A549 (cell line): Measurements from ENCODE around the gene NACC2. TPM values are rescaled to one million over a fixed set of nuclear protein-coding genes. Genes with fewer than 3 reads are reported as not detected.
A peak's percentile ranks its signal among the peaks of the same experiment; 100 is the strongest.

Source experiments
- ATAC-seq, 2 experiments: fragments of 200-7000 bp in 1 of 2; fragments of >200 bp in 1 of 2; cut with Nextera tagmentation in 1 of 2; cut with Tn5 transposase in 1 of 2; 3 replicates each; pipeline versions ENCODE4 v1.8.0 to v1.9.1; 2018 to 2020; ENCODE audit warnings: mild to moderate bottlenecking in 1 of 2, moderate library complexity in 1 of 2
- CTCF ChIA-PET: fragments of 300-600 bp; sonication (Branson Sonifier 250); formaldehyde crosslinking; extraction: SDS; loops from one replicate; lab custom pipeline; 2021; ENCODE audit warnings: antibody characterized with exemption, inconsistent platforms; lab: Yijun Ruan, JAX
- POLR2A ChIA-PET: fragments of 350-600 bp; formaldehyde crosslinking; extraction: SDS; loops from one replicate; lab custom pipeline; 2021; ENCODE audit warnings: antibody characterized with exemption, inconsistent platforms; lab: Yijun Ruan, JAX
- DNase-seq, 2 experiments: peaks; one replicate each; pipeline versions ENCODE4 v3.0.0 to v3.0.0-alpha.2; 2011 to 2016; ENCODE audit warnings: low read depth in 1 of 2, low spot score in 1 of 2
- FAIRE-seq: peaks from 2 replicates; lab custom pipeline; 2011; peaks lifted over from hg19 to GRCh38; lab: Jason Lieb, UNC
- H3K27ac ChIP-seq, 2 experiments: fragments of >200 bp; sonication (Bioruptor Twin); formaldehyde crosslinking; 3 replicates each; pipeline ENCODE4 v1.5.1; 2016 to 2017
- H3K4me1 ChIP-seq: fragments of >200 bp; sonication (Bioruptor Twin); formaldehyde crosslinking; 3 replicates; pipeline ENCODE4 v1.6.1; 2016
- H3K4me2 ChIP-seq: fragments of >200 bp; sonication (Bioruptor Twin); formaldehyde crosslinking; 3 replicates; pipeline ENCODE4 v1.6.1; 2016
- H3K4me3 ChIP-seq: fragments of >200 bp; sonication (Bioruptor Twin); formaldehyde crosslinking; 3 replicates; pipeline ENCODE4 v1.5.1; 2016
- H3K9me3 ChIP-seq: fragments of >200 bp; sonication (Bioruptor Twin); formaldehyde crosslinking; 3 replicates; pipeline ENCODE4 v1.6.1; 2016
- BHLHE40 ChIP-seq: IDR thresholded peaks from 2 replicates; pipeline ENCODE4 v1.6.1; 2012; ENCODE audit warnings: low read depth, low read length, inconsistent platforms
- EHF ChIP-seq: fragments of 250-450 bp; sonication (Bioruptor Pico); IDR thresholded peaks from 2 replicates; pipeline ENCODE4 v1.5.0; 2020; ENCODE audit warnings: mild to moderate bottlenecking
- EHMT2 ChIP-seq: fragments of 200-600 bp; sonication (generic); IDR thresholded peaks from 2 replicates; pipeline ENCODE4 v1.6.1; 2016; ENCODE audit warnings: antibody characterized with exemption, low read depth, mild to moderate bottlenecking, moderate library complexity
- ELK1 ChIP-seq: fragments of 150-350 bp; IDR thresholded peaks from 2 replicates; pipeline ENCODE4 v1.6.1; 2014; ENCODE audit warnings: low read depth, mild to moderate bottlenecking, low read length
- FOXS1 ChIP-seq: fragments of 250-450 bp; sonication (Bioruptor Pico); IDR thresholded peaks from 2 replicates; pipeline ENCODE4 v1.5.0; 2020; ENCODE audit warnings: mild to moderate bottlenecking, moderate library complexity
- HOXB13 ChIP-seq: fragments of 250-450 bp; sonication (Bioruptor Pico); IDR thresholded peaks from 2 replicates; pipeline ENCODE4 v1.5.0; 2020; ENCODE audit warnings: low read depth, mild to moderate bottlenecking, moderate library complexity
- HOXB5 ChIP-seq: fragments of 250-450 bp; sonication (Bioruptor Pico); IDR thresholded peaks from 2 replicates; pipeline ENCODE4 v1.5.0; 2020; ENCODE audit warnings: mild to moderate bottlenecking, moderate library complexity
- JUN ChIP-seq, 2 experiments: fragments of >200 bp; sonication (Bioruptor Twin); formaldehyde crosslinking; IDR thresholded peaks; 2 replicates in 1 of 2; 3 replicates in 1 of 2; pipeline ENCODE4 v1.6.1; 2016 to 2017
- MAX ChIP-seq: IDR thresholded peaks from 2 replicates; pipeline ENCODE4 v1.6.1; 2012
- POLR2A ChIP-seq: IDR thresholded peaks from 2 replicates; pipeline ENCODE4 v1.6.1; 2012; ENCODE audit warnings: mild to moderate bottlenecking, low read length
- RAD21 ChIP-seq, 2 experiments: fragments of >200 bp in 1 of 2; sonication (Bioruptor Twin) in 1 of 2; formaldehyde crosslinking in 1 of 2; IDR thresholded peaks in 1 of 2; conservative IDR thresholded peaks in 1 of 2; 2 replicates in 1 of 2; 3 replicates in 1 of 2; pipeline ENCODE4 v1.6.1; 2012 to 2018; ENCODE audit warnings: inconsistent platforms in 1 of 2
- REST ChIP-seq: fragments of 200-600 bp; sonication (generic); IDR thresholded peaks from 2 replicates; pipeline ENCODE4 v1.6.1; 2016; ENCODE audit warnings: antibody characterized with exemption, mild to moderate bottlenecking, moderate library complexity
- RNF2 ChIP-seq: fragments of 200-600 bp; sonication (generic); IDR thresholded peaks from 2 replicates; pipeline ENCODE4 v1.6.1; 2016; ENCODE audit warnings: low read depth, mild to moderate bottlenecking, antibody characterized with exemption, moderate library complexity, borderline replicate concordance
- USF2 ChIP-seq: fragments of 450-650 bp; IDR thresholded peaks from 2 replicates; pipeline ENCODE4 v1.6.1; 2014; ENCODE audit warnings: antibody characterized with exemption
- ZFP36 ChIP-seq: fragments of 450-650 bp; IDR thresholded peaks from 2 replicates; pipeline ENCODE4 v1.6.1; 2014; ENCODE audit warnings: borderline replicate concordance; ENCODE audit not compliant: partially characterized antibody
- WGBS: methylation state at CpG from one replicate; pipeline ENCODE4 v1.1.6; 2017; ENCODE audit errors: missing lambda C conversion rate; 5-methylcytosine and 5-hydroxymethylcytosine counted together
- polyA plus RNA-seq, 4 experiments: library from polyadenylated mRNA; depleted of rRNA in 3 of 4; stranded (reverse); fragments of >200 nt; fragmentation: RNase III in 1 of 4; extraction: RNeasy Plus Mini Kit Qiagen cat#74134 plus additional on column Dnase treatment in 1 of 4; gene quantifications; 2 replicates in 3 of 4; 3 replicates in 1 of 4; pipeline ENCODE4 v1.2.3, GENCODE V29; 2011 to 2017

The NACC2 gene
- polyA plus RNA-seq, 2 of the 4 experiments (the other 2 are of a cell fraction): 16.1 to 28.4 TPM

GRCh38 chr9:135975834-135976233, 119.3 kb downstream of the NACC2 start:
- Histone ChIP-seq H3K4me3 (no peak overlapping the region), H3K4me1 (0 out of 3 replicates have a peak, but pooled peaks cover 3% of the 10 kb centered on the region), H3K9me3 (no peaks in the 10 kb centered on the region), H3K27ac (no peak overlapping the region), H3K4me2 (no peak overlapping the region)
- ATAC-seq: peak in 1 of 2 experiments; percentile 41; a peak in 2 of 6 replicates
- ChIA-PET CTCF (interaction anchor here (1.0 to 3.6 kb wide), 8 partner anchors 9 to 178 kb away, joined by 3 to 27 read pairs (median 5); no protein-coding TSS in a partner anchor), POLR2A (interaction anchor here (0.6 kb wide), 1 partner anchor 68 kb away, joined by 3 read pairs; the partner anchor contains the start of gene CAMSAP1)
- no peak for FAIRE-seq
- TF ChIP-seq RAD21 (conservative IDR thresholded peaks at IDR 0.05 in 1 of 2, IDR thresholded peaks at IDR 0.05 in 1 of 2) (peak in 1 of 2 experiments; percentile 19; a peak in 1 of 5 replicates), POLR2A (no peak)
- DNase-seq: peak in 1 of 2 experiments; percentile 48
- WGBS: 54% methylated on average over 10 of the region's 10 CpGs

- CTCF ChIA-PET: interaction anchor here (1.0 to 3.6 kb wide), 4 partner anchors 7 to 149 kb away, joined by 3 to 27 read pairs (median 4); no protein-coding TSS in a partner anchor
- WGBS: 38% methylated on average over 10 of the region's 10 CpGs
- no peak for FAIRE-seq
- Histone ChIP-seq H3K27ac (no peak overlapping the region), H3K4me3 (no peak overlapping the region), H3K4me1 (0 out of 3 replicates have a peak, but pooled peaks cover 4% of the 10 kb centered on the region), H3K9me3 (no peaks in the 10 kb centered on the region), H3K4me2 (no peak overlapping the region)
- TF ChIP-seq ELK1 (no peak), RAD21 (conservative IDR thresholded peaks at IDR 0.05 in 1 of 2, IDR thresholded peaks at IDR 0.05 in 1 of 2) (peak in 1 of 2 experiments; percentile 20; a peak in 2 of 5 replicates)
- TF ChIP-seq, all 56 proteins: peak for 1
- POLR2A ChIA-PET: no interaction called here
- ATAC-seq: no peak
- no peak for DNase-seq
These were observed 120.9 kb downstream of the NACC2 start for GRCh38 chr9:135974220-135974573.

GRCh38 chr9:135973277-135974219, 121.5 kb downstream of the NACC2 start:
- no peak for ATAC-seq
- H3K4me1 ChIP-seq: peaks cover 4% of the 10 kb centered on the region; the same call in 1 of the 3 replicates
- TF ChIP-seq JUN (IDR thresholded peaks at IDR 0.05): no peak
- TF ChIP-seq RNF2: no peak
- TF ChIP-seq USF2: peak; percentile 19; the same call in 1 of the 2 replicates
- TF ChIP-seq, all 56 proteins: peak for 1
- POLR2A ChIA-PET: interaction anchor here (0.6 kb wide), 1 partner anchor 18 kb away, joined by 5 read pairs; no protein-coding TSS in a partner anchor
- no peak overlapping the region for H3K4me2 ChIP-seq
- no peak overlapping the region for H3K27ac ChIP-seq
- no peaks in the 10 kb centered on the region for H3K9me3 ChIP-seq
- CTCF ChIA-PET: interaction anchor here (0.8 to 3.6 kb wide), 5 partner anchors 6 to 150 kb away, joined by 3 to 27 read pairs (median 3); no protein-coding TSS in a partner anchor
- WGBS: 40% methylated on average over 23 of the region's 23 CpGs
- H3K4me3 ChIP-seq: no peak overlapping the region
- no peak for FAIRE-seq
- DNase-seq: no peak

GRCh38 chr9:135971892-135972291, 123.2 kb downstream of the NACC2 start:
- 26% methylated on average over 11 of the region's 13 CpGs for WGBS
- ATAC-seq: peak; percentile 26 to 30; a peak in 4 of 6 replicates
- Histone ChIP-seq H3K27ac (no peak overlapping the region), H3K9me3 (no peaks in the 10 kb centered on the region), H3K4me3 (no peak overlapping the region), H3K4me1 (peaks cover 9% of the 10 kb centered on the region; the same call in 1 of the 3 replicates), H3K4me2 (no peak overlapping the region)
- CTCF ChIA-PET: interaction anchor here (0.6 to 14.0 kb wide), 2 partner anchors 150 to 225 kb away, joined by 3 to 220 read pairs; no protein-coding TSS in a partner anchor
- FAIRE-seq: no peak
- POLR2A ChIA-PET: no interaction called here
- TF ChIP-seq FOXS1: peak; percentile 32; the same call in 1 of the 2 replicates
- TF ChIP-seq BHLHE40: no peak
- peak; percentile 63; the same call in 1 of the 2 replicates for TF ChIP-seq HOXB5
- no peak for TF ChIP-seq USF2
- 0 out of 2 replicates have a peak, but pooled peaks have one; percentile 23 for TF ChIP-seq HOXB13 (CRISPR knock-in tag)
- no peak for TF ChIP-seq MAX
- peak; percentile 94 for TF ChIP-seq REST
- TF ChIP-seq EHF (CRISPR knock-in tag): peak; percentile 24; the same call in 1 of the 2 replicates
- TF ChIP-seq ZFP36: no peak
- TF ChIP-seq EHMT2: peak; percentile 32; the same call in 1 of the 2 replicates
- DNase-seq: peak in 1 of 2 experiments; percentile 38
